Measurements from ENCODE around the gene CCDC30. TPM values are rescaled to one million over a fixed set of nuclear protein-coding genes. Genes with fewer than 3 reads are reported as not detected.
"Not testable (repeated sequence)": the region's sequence is repeated elsewhere in the genome, so short reads cannot be mapped to it uniquely, and the experiment has no call there.

CCDC30 gene
- polyA plus RNA-seq, 1 donor from 2014 or later: 1.5 TPM

DNA sequence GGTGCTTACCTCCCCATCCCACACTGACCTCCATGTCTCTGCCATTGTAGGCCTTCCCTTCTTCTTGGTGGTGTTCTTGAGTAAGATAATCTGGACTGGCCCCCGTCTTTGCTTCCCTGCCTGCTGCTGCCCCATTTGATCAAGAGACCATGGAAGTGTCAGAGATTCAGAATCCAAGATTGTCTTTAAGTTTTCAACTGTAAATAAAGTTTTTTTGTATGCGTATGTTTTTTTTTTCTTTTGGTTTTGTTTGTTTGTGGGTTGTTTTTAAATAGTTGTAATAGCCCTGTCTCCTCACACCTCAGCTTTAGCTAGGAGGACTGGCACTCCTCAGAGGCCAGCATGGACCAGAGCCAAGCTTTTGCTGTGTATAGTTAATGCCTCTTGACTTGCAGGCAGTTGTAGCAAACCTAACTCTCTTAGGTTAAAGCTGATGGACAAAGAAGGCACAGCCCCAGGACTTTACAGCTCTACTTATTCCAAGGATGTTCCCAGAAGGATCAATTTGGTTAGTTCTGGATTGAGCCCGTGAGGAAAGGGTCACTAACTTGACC, 213.5 kb downstream of the CCDC30 start:
- Mint-ChIP-seq H3K27me3 (no peaks in the 10 kb centered on the region), H3K4me1 (peaks cover 4 to 16% (median 8%) of the 10 kb centered on the region in 3 donors), H3K9me3 (no peaks in the 10 kb centered on the region), H3K27ac (no peak overlapping the region), H3K4me3 (no peak overlapping the region), H3K36me3 (peaks cover 2% of the 10 kb centered on the region)

DNA sequence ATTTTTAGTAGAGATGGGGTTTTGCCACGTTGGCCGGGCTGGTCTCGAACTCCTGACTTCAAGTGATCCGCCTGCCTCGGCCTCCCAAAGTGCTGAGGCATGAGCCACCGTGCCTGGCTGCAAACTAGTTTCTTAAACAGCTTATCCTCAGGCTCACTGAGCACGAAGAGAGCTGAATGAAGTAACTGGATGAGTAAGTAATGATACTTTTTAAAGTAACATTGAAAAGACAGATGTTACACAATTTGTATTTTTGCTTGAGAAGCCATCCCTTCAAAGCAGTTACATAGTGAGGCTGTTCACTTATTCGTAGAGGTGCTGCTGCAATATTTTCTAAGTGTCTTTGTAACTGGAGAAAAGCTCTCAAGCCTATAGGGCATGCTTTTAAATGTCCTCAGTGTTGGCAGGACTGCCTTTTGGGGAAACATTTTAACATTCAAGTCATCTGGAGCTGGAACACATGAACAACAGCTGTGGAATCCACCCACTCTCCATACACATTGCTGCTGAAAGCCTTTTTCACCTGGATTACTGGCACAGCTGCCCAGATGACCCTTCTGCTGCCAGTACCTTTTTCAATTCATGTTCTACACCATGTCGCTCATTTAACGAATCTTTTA, 216.4 kb downstream of the CCDC30 start:
- Mint-ChIP-seq H3K4me3 (peak overlapping the region in 3 of 4 donors; percentile 10 to 92 (median 18)), H3K9me3 (peaks cover 0 to 3% (median 0%) of the 10 kb centered on the region in 3 donors), H3K4me1 (peaks cover 21 to 26% (median 22%) of the 10 kb centered on the region in 3 donors), H3K27ac (peak overlapping the region in 2 of 3 donors; percentile 99 to 100), H3K36me3 (peaks cover 2% of the 10 kb centered on the region), H3K27me3 (no peaks in the 10 kb centered on the region)

DNA sequence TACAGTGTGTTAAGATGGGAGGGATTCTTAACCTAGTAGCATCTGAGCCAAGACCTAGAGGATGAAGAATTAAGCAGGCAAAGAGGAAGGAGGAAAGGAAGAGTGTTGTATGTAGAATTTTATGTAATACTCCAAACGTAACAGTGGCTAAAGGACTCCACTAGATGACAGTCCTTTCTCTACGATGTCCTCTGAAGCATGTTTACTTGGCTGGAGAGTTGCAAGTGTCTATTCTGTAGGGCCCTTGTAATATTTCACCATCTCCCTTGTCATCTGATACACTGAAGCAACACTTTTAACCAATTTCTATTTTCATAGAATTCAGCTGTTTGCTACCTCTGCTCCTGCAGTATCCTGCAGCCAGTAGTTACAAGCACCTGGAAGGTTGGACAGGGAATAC, 217.0 kb downstream of the CCDC30 start:
- H3K9me3 Mint-ChIP-seq: peaks cover 0 to 3% (median 0%) of the 10 kb centered on the region in 3 donors
- peaks cover 27 to 32% (median 28%) of the 10 kb centered on the region in 3 donors for H3K4me1 Mint-ChIP-seq
- peaks cover 2% of the 10 kb centered on the region for H3K36me3 Mint-ChIP-seq
- H3K27ac Mint-ChIP-seq: peak overlapping the region in 2 of 3 donors; percentile 99 to 100
- H3K4me3 Mint-ChIP-seq: peak overlapping the region in 3 of 4 donors; percentile 18 to 92 (median 58)
- H3K27me3 Mint-ChIP-seq: no peaks in the 10 kb centered on the region

DNA sequence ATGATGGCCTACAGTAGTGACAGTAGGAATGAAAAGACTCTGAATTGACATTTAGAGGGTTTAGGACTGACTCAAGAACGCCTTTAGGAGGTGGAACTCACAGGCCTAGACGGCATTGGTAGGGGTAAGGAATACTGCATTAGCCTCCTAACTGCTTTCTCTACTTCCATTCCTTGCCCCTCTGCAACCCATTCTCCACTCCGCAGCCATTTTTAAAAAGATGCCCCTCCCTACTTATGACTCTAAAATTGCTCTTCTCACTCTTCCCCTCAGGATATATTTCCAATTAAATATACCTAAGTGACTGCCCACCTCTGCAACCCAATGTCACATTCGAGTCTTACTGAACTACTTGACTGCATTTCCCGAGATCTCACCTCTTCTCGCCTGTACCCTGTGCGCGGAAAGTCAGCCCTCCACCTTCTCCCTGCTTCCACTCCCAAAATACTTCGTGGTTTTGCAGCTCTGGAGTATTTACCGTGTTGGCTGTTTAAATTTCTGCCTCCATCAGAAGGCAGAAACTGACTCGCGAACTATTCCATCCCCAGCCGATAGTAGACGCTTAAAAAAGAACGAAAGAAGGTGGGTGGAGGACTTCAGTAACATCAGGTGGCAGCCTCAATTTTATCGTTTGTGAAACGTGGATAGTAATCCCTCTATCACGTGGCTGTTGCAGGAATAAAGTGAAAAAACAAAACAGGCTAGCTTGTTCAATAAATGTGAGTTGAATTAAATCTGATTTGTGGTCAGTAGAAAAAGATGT, 218.0 kb downstream of the CCDC30 start:
- Mint-ChIP-seq H3K9me3 (peaks cover 0 to 3% (median 0%) of the 10 kb centered on the region in 3 donors), H3K27me3 (no peaks in the 10 kb centered on the region), H3K4me3 (peak overlapping the region; percentile 92 to 100 (median 98)), H3K27ac (peak overlapping the region; percentile 99 to 100 (median 100)), H3K36me3 (no peaks in the 10 kb centered on the region), H3K4me1 (peaks cover 31 to 41% (median 37%) of the 10 kb centered on the region in 3 donors)

DNA sequence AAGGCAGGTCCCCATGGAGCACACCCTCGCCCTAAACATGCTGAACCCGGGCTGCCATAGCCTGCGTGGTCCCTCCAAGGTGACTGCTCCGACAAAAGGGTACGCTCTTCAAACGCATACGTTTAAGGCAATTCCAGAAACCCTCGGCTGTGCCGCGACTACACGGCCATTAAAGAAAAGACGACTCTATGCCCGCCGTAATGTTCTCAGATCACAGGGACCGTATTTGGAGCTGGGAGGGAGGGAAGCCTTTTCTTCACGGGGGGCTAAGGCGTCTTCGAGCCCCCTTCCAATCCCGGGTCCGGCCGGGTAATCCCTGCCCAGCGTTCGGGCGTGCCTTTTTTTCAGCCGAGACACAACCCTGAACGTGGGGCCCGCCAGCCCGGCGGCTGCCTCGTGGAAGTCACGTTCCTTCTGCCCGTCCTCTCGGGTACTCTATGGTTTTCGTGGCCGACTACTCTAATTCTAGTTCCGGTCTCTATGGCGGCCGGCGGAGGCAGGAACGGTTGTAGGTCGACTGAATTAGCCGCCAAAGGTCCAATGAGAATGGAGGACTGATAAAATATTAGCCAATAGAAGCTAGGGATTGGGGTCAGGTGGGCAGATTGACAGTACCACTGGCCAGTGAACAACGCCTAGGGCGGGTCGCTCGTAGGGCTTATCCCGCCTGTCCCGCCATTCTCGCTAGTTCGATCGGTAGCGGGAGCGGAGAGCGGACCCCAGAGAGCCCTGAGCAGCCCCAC, 218.8 kb downstream of the CCDC30 start, which contains the start of gene YBX1:
Gene YBX1, plus strand, starts transcription at position 678 of the 743 bp plus-strand sequence. CDS start 148 bp downstream, outside the sequence.
- Mint-ChIP-seq H3K4me3 (peak within 1 kb of the TSS; percentile 97 to 100 (median 100)), H3K27me3 (no peaks in the 10 kb centered on the region), H3K9me3 (peaks cover 0 to 3% (median 0%) of the 10 kb centered on the region in 3 donors), H3K36me3 (no peaks in the 10 kb centered on the region), H3K4me1 (peaks cover 38 to 50% (median 44%) of the 10 kb centered on the region in 3 donors), H3K27ac (peak within 1 kb of the TSS; percentile 100)

DNA sequence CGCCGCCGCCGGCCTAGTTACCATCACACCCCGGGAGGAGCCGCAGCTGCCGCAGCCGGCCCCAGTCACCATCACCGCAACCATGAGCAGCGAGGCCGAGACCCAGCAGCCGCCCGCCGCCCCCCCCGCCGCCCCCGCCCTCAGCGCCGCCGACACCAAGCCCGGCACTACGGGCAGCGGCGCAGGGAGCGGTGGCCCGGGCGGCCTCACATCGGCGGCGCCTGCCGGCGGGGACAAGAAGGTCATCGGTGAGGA, 219.3 kb downstream of the CCDC30 start:
- peak overlapping the region; percentile 99 to 100 (median 100) for H3K27ac Mint-ChIP-seq
- peaks cover 41 to 52% (median 47%) of the 10 kb centered on the region in 3 donors for H3K4me1 Mint-ChIP-seq
- not testable (repeated sequence) for H3K9me3 Mint-ChIP-seq, H3K27me3 Mint-ChIP-seq, H3K36me3 Mint-ChIP-seq
- peak overlapping the region; percentile 92 to 100 (median 98) for H3K4me3 Mint-ChIP-seq

DNA sequence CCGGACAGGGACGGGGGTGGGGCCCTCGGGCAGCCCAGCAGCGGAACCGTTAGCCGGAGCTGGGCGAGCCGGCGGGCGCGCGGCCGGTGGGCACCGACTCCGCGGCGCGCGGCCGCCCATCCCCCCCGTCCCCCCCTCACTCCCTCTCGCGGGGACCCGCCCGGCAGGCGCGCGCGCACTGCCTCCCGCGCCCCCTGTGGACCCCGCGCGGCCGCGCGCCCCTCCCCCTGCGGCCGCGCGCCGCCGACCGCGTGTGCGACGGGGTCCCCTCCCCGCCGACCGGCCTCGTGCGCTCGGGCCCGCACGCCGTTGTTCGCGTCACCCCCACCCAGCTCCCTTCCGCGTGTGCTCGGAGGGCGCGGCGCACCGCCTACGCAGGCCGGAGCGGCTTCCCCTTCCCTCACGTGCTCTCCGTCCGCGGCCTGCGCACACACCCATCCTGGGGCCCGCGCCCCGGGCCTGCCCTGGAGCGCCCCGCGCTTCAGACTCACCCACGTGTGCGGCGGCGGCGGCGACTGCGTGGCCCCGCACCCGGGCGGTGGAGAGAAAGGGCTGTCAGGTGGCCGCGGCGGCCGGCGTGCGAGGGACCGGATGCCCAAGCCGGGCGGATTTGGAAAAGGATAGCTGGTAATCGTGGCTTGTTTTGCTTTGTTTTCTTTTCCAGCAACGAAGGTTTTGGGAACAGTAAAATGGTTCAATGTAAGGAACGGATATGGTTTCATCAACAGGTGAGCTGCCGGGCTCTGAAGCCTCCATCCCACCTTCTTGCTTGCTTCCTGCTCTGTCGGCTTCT, 219.8 kb downstream of the CCDC30 start:
- Mint-ChIP-seq H3K9me3 (peaks cover 0 to 3% (median 0%) of the 10 kb centered on the region in 3 donors), H3K27me3 (no peaks in the 10 kb centered on the region)

DNA sequence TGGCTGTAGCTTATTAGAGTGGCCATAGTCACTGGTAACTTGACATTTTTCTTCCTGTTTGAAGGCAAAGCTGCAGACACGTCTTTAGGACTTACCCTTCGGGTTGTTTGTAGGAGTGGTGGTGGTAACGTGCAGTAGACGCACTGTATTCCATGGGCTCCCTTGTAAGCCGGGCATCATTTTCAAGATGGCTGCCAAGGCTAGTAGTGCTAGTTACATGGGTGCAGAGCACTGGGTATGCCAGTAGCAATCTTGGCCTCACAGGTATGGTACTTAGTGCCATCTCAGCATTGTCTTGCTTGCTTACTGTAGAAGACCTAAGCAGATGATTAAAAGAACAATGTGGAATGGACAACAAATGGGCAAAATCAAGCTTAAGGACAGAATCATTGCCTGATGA, 221.1 kb downstream of the CCDC30 start:
- H3K4me3 Mint-ChIP-seq: peak overlapping the region; percentile 91 to 99 (median 96)
- H3K4me1 Mint-ChIP-seq: peaks cover 55 to 67% (median 62%) of the 10 kb centered on the region in 3 donors
- no peaks in the 10 kb centered on the region for H3K27me3 Mint-ChIP-seq
- peak overlapping the region; percentile 90 to 100 (median 94) for H3K27ac Mint-ChIP-seq
- H3K9me3 Mint-ChIP-seq: peaks cover 0 to 3% (median 0%) of the 10 kb centered on the region in 3 donors
- H3K36me3 Mint-ChIP-seq: no peaks in the 10 kb centered on the region

More for the DNA sequence above, 219.8 kb downstream of the CCDC30 start:
- Mint-ChIP-seq H3K27ac (peak overlapping the region; percentile 90 to 100 (median 94)), H3K4me3 (peak overlapping the region; percentile 91 to 99 (median 96)), H3K36me3 (no peaks in the 10 kb centered on the region), H3K4me1 (peaks cover 45 to 58% (median 52%) of the 10 kb centered on the region in 3 donors)

DNA sequence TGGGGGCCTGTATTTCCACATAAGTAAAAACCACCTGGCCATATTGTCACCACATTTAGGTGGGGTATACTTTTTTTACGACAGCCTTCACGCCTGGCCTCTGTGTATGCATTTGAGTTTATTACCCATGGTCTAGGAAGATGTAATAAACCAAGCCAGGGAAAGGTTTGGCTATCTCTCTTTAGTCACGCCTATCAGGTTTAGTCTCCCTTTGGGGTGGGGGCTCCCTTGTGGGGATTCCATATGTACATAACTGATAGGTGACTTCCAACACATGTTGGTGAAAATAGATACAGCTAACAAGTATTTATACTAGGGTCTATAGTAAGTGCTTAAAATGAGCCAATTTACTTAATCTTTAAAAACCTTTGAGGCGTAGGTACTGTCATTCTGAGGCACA, 223.3 kb downstream of the CCDC30 start:
- peak overlapping the region in 3 of 4 donors; percentile 48 to 60 (median 56) for H3K4me3 Mint-ChIP-seq
- peaks cover 0 to 3% (median 0%) of the 10 kb centered on the region in 3 donors for H3K9me3 Mint-ChIP-seq
- H3K36me3 Mint-ChIP-seq: no peaks in the 10 kb centered on the region

DNA sequence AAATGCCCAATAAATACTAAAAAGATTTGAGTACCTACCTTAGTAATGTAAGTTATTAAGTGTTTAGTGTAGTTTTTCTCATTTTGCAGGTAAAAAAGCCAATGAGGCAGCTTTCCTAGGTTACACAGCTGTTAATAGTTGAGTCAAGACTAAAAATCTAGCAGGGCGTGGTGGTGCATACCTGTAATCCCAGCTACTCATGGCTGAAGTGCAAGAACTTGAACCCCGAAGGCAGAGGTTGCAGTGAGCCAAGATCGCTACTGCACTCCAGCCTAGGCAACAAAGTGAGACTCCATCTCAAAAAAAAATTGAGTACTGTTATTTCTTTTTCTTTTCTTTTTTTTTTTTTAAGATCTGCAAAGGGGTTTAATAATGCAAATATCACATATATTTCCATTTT, 226.8 kb downstream of the CCDC30 start:
- no peaks in the 10 kb centered on the region for H3K9me3 Mint-ChIP-seq
- no peaks in the 10 kb centered on the region for H3K36me3 Mint-ChIP-seq
- peak overlapping the region in 2 of 4 donors; percentile 53 to 82 for H3K4me3 Mint-ChIP-seq
- peaks cover 67 to 80% (median 73%) of the 10 kb centered on the region in 3 donors for H3K4me1 Mint-ChIP-seq
- no peaks in the 10 kb centered on the region for H3K27me3 Mint-ChIP-seq
- H3K27ac Mint-ChIP-seq: no peak overlapping the region

More for the DNA sequence above, 223.3 kb downstream of the CCDC30 start:
- Mint-ChIP-seq H3K27ac (peak overlapping the region in 1 of 3 donors; percentile 67), H3K4me1 (peaks cover 69 to 81% (median 73%) of the 10 kb centered on the region in 3 donors), H3K27me3 (no peaks in the 10 kb centered on the region)

DNA sequence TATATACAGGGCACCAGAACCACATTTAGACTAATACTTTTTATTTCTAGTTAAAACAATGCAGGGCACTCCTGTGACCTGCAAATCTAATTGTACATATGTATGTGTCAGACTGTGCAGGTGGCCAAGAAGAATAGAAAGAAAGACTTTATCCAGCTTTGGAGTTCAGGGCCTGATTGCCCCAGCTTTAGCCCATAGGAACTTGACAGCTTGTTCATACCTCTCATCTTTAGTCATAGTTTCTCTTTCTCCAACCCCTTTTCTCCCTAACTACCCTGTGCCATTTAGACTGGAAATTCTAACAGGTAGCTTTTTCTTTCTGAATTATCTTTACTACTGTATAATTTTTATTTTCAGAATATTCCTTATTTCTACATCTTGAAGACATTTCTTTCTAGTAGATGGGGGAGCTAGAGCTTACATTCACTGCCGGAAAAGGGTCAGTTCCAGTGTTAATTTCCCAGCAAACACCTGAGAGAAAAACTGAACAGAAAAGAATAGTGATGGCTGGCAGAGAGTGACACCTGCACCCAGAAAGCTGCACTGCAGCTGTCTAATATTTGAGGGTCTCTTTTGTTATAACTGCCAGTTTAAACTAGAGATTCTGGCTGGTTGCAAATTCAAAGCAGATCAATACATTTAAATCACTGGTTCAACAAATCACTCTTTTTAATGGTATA, 227.5 kb downstream of the CCDC30 start:
- H3K4me3 Mint-ChIP-seq: peak overlapping the region in 2 of 4 donors; percentile 30 to 72

DNA sequence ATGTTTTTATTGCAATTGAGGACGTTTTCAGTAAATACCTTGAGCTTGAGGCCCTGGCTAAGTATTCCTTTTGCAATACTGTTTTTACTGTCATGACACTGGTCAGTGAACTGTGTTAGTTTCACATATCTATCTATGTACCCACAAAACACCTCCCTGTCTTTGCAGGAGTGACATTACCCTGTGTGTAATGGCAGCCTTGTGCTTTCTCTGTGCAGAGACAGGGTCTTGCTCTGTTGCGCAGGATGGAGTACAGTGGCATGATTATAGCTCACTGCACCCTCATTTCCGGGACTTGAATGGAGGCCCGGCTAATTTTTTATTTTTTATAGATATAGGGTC, 228.0 kb downstream of the CCDC30 start:
- Mint-ChIP-seq H3K27me3 (no peaks in the 10 kb centered on the region), H3K9me3 (no peaks in the 10 kb centered on the region), H3K4me3 (peak overlapping the region in 2 of 4 donors; percentile 25 to 72), H3K4me1 (peaks cover 61 to 73% (median 63%) of the 10 kb centered on the region in 3 donors), H3K27ac (peak overlapping the region; percentile 63 to 83 (median 65)), H3K36me3 (no peaks in the 10 kb centered on the region)

More for the DNA sequence above, 227.5 kb downstream of the CCDC30 start:
- H3K27ac Mint-ChIP-seq: peak overlapping the region; percentile 63 to 83 (median 65)
- peaks cover 61 to 73% (median 67%) of the 10 kb centered on the region in 3 donors for H3K4me1 Mint-ChIP-seq
- H3K27me3 Mint-ChIP-seq: no peaks in the 10 kb centered on the region
- H3K36me3 Mint-ChIP-seq: no peaks in the 10 kb centered on the region
- no peaks in the 10 kb centered on the region for H3K9me3 Mint-ChIP-seq

DNA sequence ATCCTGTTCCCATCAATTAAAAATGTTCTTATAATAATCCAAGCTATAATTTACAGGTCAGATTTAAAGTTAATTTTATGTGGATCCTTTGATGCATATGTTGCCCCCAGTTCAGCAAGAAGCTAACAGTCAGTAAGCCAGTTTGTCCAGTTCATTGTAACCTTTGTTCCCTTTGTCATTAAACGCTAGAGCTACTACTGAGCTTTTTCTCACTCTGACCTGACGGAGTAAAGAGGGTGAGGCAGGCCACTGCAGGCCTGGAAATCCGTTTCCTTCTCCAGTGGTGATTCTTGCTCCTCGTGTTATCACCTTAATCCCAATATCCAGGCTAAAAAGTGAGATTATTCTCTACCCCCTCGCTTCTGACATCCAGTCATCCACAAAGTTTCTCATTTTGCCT, 229.4 kb downstream of the CCDC30 start:
- H3K27ac Mint-ChIP-seq: peak overlapping the region; percentile 3 to 75 (median 33)
- no peaks in the 10 kb centered on the region for H3K36me3 Mint-ChIP-seq
- peaks cover 50 to 64% (median 52%) of the 10 kb centered on the region in 3 donors for H3K4me1 Mint-ChIP-seq
- H3K4me3 Mint-ChIP-seq: peak overlapping the region in 1 of 4 donors; percentile 45
- no peaks in the 10 kb centered on the region for H3K9me3 Mint-ChIP-seq
- H3K27me3 Mint-ChIP-seq: no peaks in the 10 kb centered on the region
